VCaP (cell line): ENCODE results near the gene COL5A2.

Source experiments
- H3K27ac ChIP-seq: fragments of 450-650 bp; 2 replicates; pipeline ENCODE4 v1.5.1; 2017
- CTCF ChIP-seq: fragments of 450-650 bp; conservative IDR thresholded peaks from 2 replicates; pipeline ENCODE4 v1.5.1; 2017; ENCODE audit warnings: mild to moderate bottlenecking, moderate library complexity

COL5A2 gene

GRCh38 chr2:189179570-189179950, at the start of gene COL5A2:
Gene COL5A2 (minus strand): TSS chr2:189179761. CDS start chr2:189179604, 157 bp downstream.
- H3K27ac ChIP-seq: no peak within 1 kb of the TSS
- TF ChIP-seq CTCF: no peak

- H3K27ac ChIP-seq: peak overlapping the region; percentile 88
- no peak for TF ChIP-seq CTCF
Measured at GRCh38 chr2:189226017-189226416, 46.5 kb upstream of the COL5A2 start.

GRCh38 chr2:189225032-189225431, 45.5 kb upstream of the COL5A2 start:
- H3K27ac ChIP-seq: peak overlapping the region; percentile 88
- no peak for TF ChIP-seq CTCF

- no peak for TF ChIP-seq CTCF
- H3K27ac ChIP-seq: peak overlapping the region; percentile 88
Measured at GRCh38 chr2:189222468-189223105, 43.0 kb upstream of the COL5A2 start.

GRCh38 chr2:189221811-189222467, 42.4 kb upstream of the COL5A2 start:
- TF ChIP-seq CTCF: no peak
- peak overlapping the region; percentile 88 for H3K27ac ChIP-seq

GRCh38 chr2:189218236-189218635, 38.7 kb upstream of the COL5A2 start:
- no peak for TF ChIP-seq CTCF
- no peak overlapping the region for H3K27ac ChIP-seq

GRCh38 chr2:189217541-189217940, 38.0 kb upstream of the COL5A2 start:
- no peak overlapping the region for H3K27ac ChIP-seq
- no peak for TF ChIP-seq CTCF
